Sigmoid colon (tissue), 4 donors: ENCODE measurements around the gene STEAP4.

Experiments
- POLR2A ChIP-seq, 2 donors: fragments of 450-650 bp; IDR thresholded peaks; one replicate each; pipeline ENCODE4 v1.6.1; 2016; ENCODE audit warnings: antibody characterized with exemption in 2 of 2, mild to moderate bottlenecking in 2 of 2, moderate library complexity in 2 of 2
- POLR2AphosphoS5 ChIP-seq, 4 donors: sonication (generic); formaldehyde crosslinking; IDR thresholded peaks; one replicate each; pipeline ENCODE4 v1.6.1; 2017; ENCODE audit warnings: antibody characterized with exemption in 4 of 4
- TF ChIP-seq, protein P1 (sequence below), 4 experiments: fragments of 450-650 bp in 3 of 4; fragments of 200-600 bp in 1 of 4; IDR thresholded peaks; one replicate each; pipeline ENCODE4 v1.5.1; 2016 to 2019; ENCODE audit warnings: antibody characterized with exemption in 4 of 4, mild to moderate bottlenecking in 3 of 4, moderate library complexity in 2 of 4

DNA sequence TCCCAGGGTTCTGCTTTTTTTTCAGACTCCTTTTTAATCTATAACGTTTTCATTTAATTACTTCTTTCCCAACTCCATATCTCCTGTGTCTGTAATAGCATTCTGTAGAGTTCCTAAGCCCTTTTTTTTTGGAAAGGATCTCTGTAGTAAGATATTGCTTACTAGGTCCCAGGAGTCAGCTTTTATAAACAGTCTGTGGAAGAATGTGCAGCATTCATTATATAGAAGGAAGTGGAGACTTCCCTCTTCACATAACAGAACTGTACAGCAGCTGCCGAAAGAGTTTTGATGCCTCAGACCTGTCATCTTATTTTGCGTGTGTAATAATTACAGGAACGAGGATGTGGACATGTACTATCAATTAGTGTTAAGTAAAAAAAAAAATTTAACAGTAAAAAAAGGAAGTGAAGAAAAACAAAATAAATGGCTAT lies 7.4 kb upstream of the STEAP4 start:
- TF ChIP-seq POLR2A (IDR thresholded peaks at IDR 0.05), result no peak
- TF ChIP-seq POLR2AphosphoS5 (IDR thresholded peaks at IDR 0.05), result no peak
- TF ChIP-seq, protein P1, sequence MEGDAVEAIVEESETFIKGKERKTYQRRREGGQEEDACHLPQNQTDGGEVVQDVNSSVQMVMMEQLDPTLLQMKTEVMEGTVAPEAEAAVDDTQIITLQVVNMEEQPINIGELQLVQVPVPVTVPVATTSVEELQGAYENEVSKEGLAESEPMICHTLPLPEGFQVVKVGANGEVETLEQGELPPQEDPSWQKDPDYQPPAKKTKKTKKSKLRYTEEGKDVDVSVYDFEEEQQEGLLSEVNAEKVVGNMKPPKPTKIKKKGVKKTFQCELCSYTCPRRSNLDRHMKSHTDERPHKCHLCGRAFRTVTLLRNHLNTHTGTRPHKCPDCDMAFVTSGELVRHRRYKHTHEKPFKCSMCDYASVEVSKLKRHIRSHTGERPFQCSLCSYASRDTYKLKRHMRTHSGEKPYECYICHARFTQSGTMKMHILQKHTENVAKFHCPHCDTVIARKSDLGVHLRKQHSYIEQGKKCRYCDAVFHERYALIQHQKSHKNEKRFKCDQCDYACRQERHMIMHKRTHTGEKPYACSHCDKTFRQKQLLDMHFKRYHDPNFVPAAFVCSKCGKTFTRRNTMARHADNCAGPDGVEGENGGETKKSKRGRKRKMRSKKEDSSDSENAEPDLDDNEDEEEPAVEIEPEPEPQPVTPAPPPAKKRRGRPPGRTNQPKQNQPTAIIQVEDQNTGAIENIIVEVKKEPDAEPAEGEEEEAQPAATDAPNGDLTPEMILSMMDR (IDR thresholded peaks at IDR 0.05), result no peak
